Measurements from ENCODE around the gene XIST.

- TF ChIP-seq CTCF (IDR thresholded peaks at IDR 0.05 in 8 of 11, conservative IDR thresholded peaks at IDR 0.05 in 3 of 11) (no peak), POLR2A (IDR thresholded peaks at IDR 0.05) (no peak), POLR2AphosphoS5 (IDR thresholded peaks at IDR 0.05) (no peak)
Observed at GRCh38 chrX:73830489-73831414, 21.8 kb downstream of the XIST start.
